Stimulated activated CD8-positive, alpha-beta memory T cell treated with anti-CD3 and anti-CD28 coated beads, Interleukin-15, amount 100 ng/mL, for 24 hours (primary cell): ENCODE data around the gene EIF2AK2.
A peak's percentile ranks its signal among the peaks of the same experiment; 100 is the strongest.

Experiments
- DNase-seq: peaks from one replicate; pipeline ENCODE4 v3.0.0-alpha.2; 2020; ENCODE audit warnings: low read depth

Gene EIF2AK2

GRCh38 chr2:37100054-37100453 lies 56.7 kb downstream of the EIF2AK2 start:
- DNase-seq = no peak

- DNase-seq = no peak
Observed at GRCh38 chr2:37098416-37099118, 58.2 kb downstream of the EIF2AK2 start.

- DNase-seq = no peak
Observed at GRCh38 chr2:37096568-37096967, 60.2 kb downstream of the EIF2AK2 start.

GRCh38 chr2:37091873-37092272 lies 64.9 kb downstream of the EIF2AK2 start:
- DNase-seq = no peak

- no peak for DNase-seq
Observed at GRCh38 chr2:37090019-37090477, 66.7 kb downstream of the EIF2AK2 start.

- DNase-seq = no peak
Observed at GRCh38 chr2:37085731-37086147, 71.0 kb downstream of the EIF2AK2 start.

GRCh38 chr2:37084797-37085196 lies 72.0 kb downstream of the EIF2AK2 start:
- no peak for DNase-seq

- DNase-seq = peak; percentile 77
Observed at GRCh38 chr2:37083873-37084794, 72.6 kb downstream of the EIF2AK2 start, which contains the start of the genes GPATCH11 and HEATR5B. GPATCH11 (plus strand) TSS chr2:37084518; CDS start chr2:37088382, 3,864 bp downstream. HEATR5B (minus strand) TSS chr2:37084372; CDS start chr2:37083414, 958 bp downstream.

- DNase-seq = no peak
Observed at GRCh38 chr2:37080689-37081088, 76.1 kb downstream of the EIF2AK2 start.

- DNase-seq = no peak
Observed at GRCh38 chr2:37080266-37080665, 76.5 kb downstream of the EIF2AK2 start.

GRCh38 chr2:37070931-37071330 lies 85.8 kb downstream of the EIF2AK2 start:
- DNase-seq = no peak

- DNase-seq = no peak
Observed at GRCh38 chr2:37068686-37069085, 88.1 kb downstream of the EIF2AK2 start.

GRCh38 chr2:37061776-37062175 lies 95.0 kb downstream of the EIF2AK2 start:
- no peak for DNase-seq

- no peak for DNase-seq
Observed at GRCh38 chr2:37061013-37061711, 95.6 kb downstream of the EIF2AK2 start.

- no peak for DNase-seq
Observed at GRCh38 chr2:37060446-37060845, 96.3 kb downstream of the EIF2AK2 start.

- DNase-seq = no peak
Observed at GRCh38 chr2:37059841-37060240, 96.9 kb downstream of the EIF2AK2 start.

GRCh38 chr2:37052600-37053332 lies 104.0 kb downstream of the EIF2AK2 start:
- DNase-seq = no peak
